ENCODE results near the gene BMERB1. TPM values are rescaled to one million over a fixed set of nuclear protein-coding genes. Genes with fewer than 3 reads are reported as not detected.
A peak's percentile ranks its signal among the peaks of the same experiment; 100 is the strongest.
"Not testable (repeated sequence)": the region's sequence is repeated elsewhere in the genome, so short reads cannot be mapped to it uniquely, and the experiment has no call there.

The BMERB1 gene
- total RNA-seq, 2 donors from 2014 or later, result 22.3 to 30.7 TPM

DNA sequence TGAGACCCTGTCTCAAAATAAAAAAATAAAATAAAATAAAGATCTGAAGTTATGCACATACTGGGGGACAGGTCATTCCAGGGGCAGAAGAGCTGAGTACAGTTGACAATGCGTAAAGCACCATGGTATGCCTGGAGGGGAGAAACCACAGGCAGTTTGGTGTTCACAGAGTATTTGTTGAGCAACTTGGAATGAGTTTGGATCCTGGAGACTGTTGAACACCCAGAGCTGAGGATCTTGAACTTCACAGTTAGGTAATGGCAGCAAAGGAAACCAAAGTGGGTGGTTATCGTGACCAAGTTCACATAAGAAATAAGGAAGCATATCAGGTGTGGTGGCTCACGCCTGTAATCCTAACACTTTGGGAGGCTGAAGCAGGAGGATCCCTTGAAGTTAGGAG is 30.3 kb upstream of the BMERB1 start:
- H3K27me3 Mint-ChIP-seq (ENCODE audit: low read depth); H3K9me3 Mint-ChIP-seq: not testable (repeated sequence)

DNA sequence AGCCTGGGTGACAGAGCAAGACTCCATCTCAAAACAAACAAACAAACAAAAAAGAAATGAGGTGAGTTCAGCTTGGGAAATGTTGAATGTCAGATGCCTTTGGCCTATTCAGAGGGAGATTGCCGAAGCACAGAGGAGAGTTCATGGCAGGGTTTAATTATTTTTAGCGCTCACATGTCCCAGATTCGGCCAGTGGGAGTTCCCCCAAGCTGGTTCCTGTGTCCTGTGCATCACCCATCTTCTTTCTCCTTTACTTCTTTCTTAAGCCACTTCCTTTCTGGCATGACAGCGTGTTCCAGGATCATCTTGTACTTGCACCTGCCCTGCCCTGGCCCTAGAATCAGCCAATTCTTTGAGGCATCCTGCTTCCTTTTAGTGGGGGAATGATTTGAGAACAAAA is 29.6 kb upstream of the BMERB1 start:
- Mint-ChIP-seq H3K36me3 (ENCODE audit: insufficient read depth in 2 of 2) (no peaks in the 10 kb centered on the region), H3K4me1 (ENCODE audit: low read depth) (no peaks in the 10 kb centered on the region), H3K4me3 (no peak overlapping the region), H3K9me3 (no peaks in the 10 kb centered on the region), H3K27me3 (ENCODE audit: low read depth) (no peaks in the 10 kb centered on the region), H3K27ac (no peak overlapping the region)
- DNase-seq, result no peak
- ATAC-seq (replicated peaks in 1 of 2), result no peak

More for the DNA sequence above, 30.3 kb upstream of the BMERB1 start:
- not testable (repeated sequence) for H3K27ac Mint-ChIP-seq; H3K4me1 Mint-ChIP-seq (ENCODE audit: low read depth); ATAC-seq (replicated peaks in 1 of 2); H3K4me3 Mint-ChIP-seq; DNase-seq; H3K36me3 Mint-ChIP-seq (ENCODE audit: insufficient read depth in 2 of 2)

DNA sequence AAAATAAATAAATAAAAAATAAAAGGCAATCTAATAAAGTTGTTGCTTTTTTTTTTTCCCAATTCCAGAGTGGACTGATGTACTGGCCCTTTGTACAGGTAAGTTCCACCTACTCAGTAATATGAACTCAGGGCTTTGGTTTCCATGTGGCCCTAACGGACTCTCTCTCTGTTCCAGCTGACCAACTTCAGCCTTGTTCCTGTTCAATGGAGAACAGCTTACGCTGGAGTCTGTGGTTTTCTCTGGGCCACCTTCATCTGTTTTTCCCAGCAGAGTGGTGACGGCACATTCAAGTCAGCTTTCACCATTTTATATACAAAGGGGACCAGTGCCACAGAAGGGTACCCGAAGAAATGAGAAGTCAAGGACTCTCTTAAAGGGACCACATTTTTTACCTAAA is 26.6 kb upstream of the BMERB1 start:
- H3K9me3 Mint-ChIP-seq; DNase-seq; ATAC-seq (replicated peaks in 1 of 2); H3K4me3 Mint-ChIP-seq; H3K27ac Mint-ChIP-seq; H3K36me3 Mint-ChIP-seq (ENCODE audit: insufficient read depth in 2 of 2); H3K27me3 Mint-ChIP-seq (ENCODE audit: low read depth); H3K4me1 Mint-ChIP-seq (ENCODE audit: low read depth): not testable (repeated sequence)

DNA sequence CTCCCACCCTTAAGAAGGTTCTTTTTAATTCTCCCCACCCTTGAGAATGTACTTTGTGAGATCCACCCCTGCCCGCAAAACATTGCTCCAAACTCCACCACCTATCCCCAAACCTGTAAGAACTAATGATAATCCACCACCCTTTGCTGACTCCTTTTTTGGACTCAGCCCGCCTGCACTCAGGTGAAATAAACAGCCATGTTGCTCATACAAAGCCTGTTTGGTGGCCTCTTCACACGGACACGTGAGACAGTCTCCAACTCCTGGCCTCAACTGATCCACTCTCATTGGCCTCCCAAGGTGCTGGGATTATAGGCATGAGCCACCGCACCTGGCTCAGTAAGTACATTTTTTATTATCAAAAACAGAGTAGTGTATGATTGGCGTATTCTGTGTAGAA is 24.9 kb upstream of the BMERB1 start:
- not testable (repeated sequence) for H3K27ac Mint-ChIP-seq; H3K36me3 Mint-ChIP-seq (ENCODE audit: insufficient read depth in 2 of 2); H3K9me3 Mint-ChIP-seq

DNA sequence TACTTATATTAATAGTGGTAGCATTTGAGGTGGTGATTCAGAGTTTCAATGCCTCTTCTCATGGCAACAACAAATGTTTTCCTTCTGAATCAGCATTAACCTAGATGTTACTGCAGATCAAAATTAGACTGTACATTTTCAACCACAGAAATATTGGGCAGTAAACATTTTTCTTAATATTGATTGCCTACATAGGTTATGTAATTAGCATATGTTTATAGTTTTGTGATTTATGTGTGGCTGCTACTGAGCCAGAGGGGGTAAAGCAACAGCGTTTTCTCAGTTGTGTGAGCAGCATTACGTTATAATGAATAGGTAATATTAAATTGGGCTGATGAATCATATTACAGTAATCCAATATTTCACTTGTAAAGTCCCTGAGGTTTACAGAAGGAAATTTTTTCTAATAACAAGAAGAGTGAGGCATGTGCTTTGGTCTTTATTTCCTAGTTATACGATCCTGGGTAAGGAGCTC is 18.8 kb upstream of the BMERB1 start:
- Mint-ChIP-seq H3K4me3 (no peak overlapping the region), H3K9me3 (no peaks in the 10 kb centered on the region), H3K27ac (no peak overlapping the region), H3K27me3 (ENCODE audit: low read depth) (no peaks in the 10 kb centered on the region), H3K36me3 (ENCODE audit: insufficient read depth in 2 of 2) (no peaks in the 10 kb centered on the region), H3K4me1 (ENCODE audit: low read depth) (no peaks in the 10 kb centered on the region)
- DNase-seq (no peak), ATAC-seq (replicated peaks in 1 of 2) (no peak)

More for the DNA sequence above, 24.9 kb upstream of the BMERB1 start:
- not testable (repeated sequence) for H3K27me3 Mint-ChIP-seq (ENCODE audit: low read depth); DNase-seq; H3K4me1 Mint-ChIP-seq (ENCODE audit: low read depth); ATAC-seq (replicated peaks in 1 of 2); H3K4me3 Mint-ChIP-seq

DNA sequence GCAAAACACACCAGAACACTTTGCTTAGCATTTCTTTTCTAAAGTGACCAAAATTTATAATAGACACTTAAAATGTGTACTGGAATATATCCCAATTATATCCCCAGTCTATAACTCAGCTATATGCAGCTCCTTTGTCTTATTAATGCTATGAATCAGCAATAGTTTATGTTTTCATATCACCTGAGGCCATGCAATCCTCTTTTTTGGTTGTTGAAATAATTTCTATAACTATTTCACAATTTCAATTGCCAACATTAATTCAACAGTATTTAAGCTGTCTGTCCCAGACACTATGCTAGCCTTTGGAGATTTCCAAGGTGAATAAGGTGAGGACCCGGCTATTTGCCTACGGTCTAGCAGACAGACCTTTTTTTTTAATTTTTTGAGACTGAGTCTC is 17.2 kb upstream of the BMERB1 start:
- Mint-ChIP-seq H3K4me3 (no peak overlapping the region), H3K9me3 (no peaks in the 10 kb centered on the region), H3K36me3 (ENCODE audit: insufficient read depth in 2 of 2) (no peaks in the 10 kb centered on the region), H3K4me1 (ENCODE audit: low read depth) (no peaks in the 10 kb centered on the region), H3K27me3 (ENCODE audit: low read depth) (peaks cover 5% of the 10 kb centered on the region), H3K27ac (no peak overlapping the region)
- DNase-seq (no peak), ATAC-seq (replicated peaks in 1 of 2) (no peak)

GRCh38 chr16:15418206-15418605 is 16.2 kb upstream of the BMERB1 start:
- peaks cover 12% of the 10 kb centered on the region for H3K27me3 Mint-ChIP-seq (ENCODE audit: low read depth)
- no peak overlapping the region for H3K27ac Mint-ChIP-seq
- no peak overlapping the region for H3K4me3 Mint-ChIP-seq
- no peaks in the 10 kb centered on the region for H3K9me3 Mint-ChIP-seq
- DNase-seq (no peak), ATAC-seq (replicated peaks in 1 of 2) (no peak)
- no peaks in the 10 kb centered on the region for H3K4me1 Mint-ChIP-seq (ENCODE audit: low read depth)
- H3K36me3 Mint-ChIP-seq (ENCODE audit: insufficient read depth in 2 of 2), result no peaks in the 10 kb centered on the region

GRCh38 chr16:15421696-15422095 is 12.7 kb upstream of the BMERB1 start:
- H3K4me1 Mint-ChIP-seq (ENCODE audit: low read depth); DNase-seq; ATAC-seq (replicated peaks in 1 of 2); H3K27ac Mint-ChIP-seq; H3K36me3 Mint-ChIP-seq (ENCODE audit: insufficient read depth in 2 of 2); H3K9me3 Mint-ChIP-seq; H3K4me3 Mint-ChIP-seq: not testable (repeated sequence)
- H3K27me3 Mint-ChIP-seq (ENCODE audit: low read depth), result peaks cover 16% of the 10 kb centered on the region

DNA sequence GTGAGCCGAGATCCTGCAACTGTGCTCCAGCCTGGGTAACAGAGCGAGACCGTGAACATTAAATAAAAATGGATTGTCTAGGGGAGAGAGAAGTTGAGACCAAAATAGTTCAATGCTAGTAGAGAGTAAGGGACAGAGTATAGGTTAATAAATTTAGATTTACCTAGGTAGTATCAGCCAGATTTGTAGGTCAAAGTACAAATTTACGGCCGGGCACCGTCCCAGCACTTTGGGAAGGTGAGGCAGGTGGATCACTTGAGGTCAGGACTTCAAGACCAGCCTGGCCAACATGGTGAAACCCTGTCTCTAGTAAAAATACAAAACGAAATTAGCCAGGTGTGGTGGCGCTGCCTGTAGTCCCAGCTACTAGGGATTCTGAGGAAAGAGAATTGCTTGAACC is 12.2 kb upstream of the BMERB1 start:
- no peaks in the 10 kb centered on the region for H3K9me3 Mint-ChIP-seq
- no peak overlapping the region for H3K4me3 Mint-ChIP-seq
- no peak overlapping the region for H3K27ac Mint-ChIP-seq
- DNase-seq (no peak), ATAC-seq (replicated peaks in 1 of 2) (no peak)
- no peaks in the 10 kb centered on the region for H3K4me1 Mint-ChIP-seq (ENCODE audit: low read depth)
- peaks cover 18% of the 10 kb centered on the region for H3K27me3 Mint-ChIP-seq (ENCODE audit: low read depth)
- no peaks in the 10 kb centered on the region for H3K36me3 Mint-ChIP-seq (ENCODE audit: insufficient read depth in 2 of 2)

DNA sequence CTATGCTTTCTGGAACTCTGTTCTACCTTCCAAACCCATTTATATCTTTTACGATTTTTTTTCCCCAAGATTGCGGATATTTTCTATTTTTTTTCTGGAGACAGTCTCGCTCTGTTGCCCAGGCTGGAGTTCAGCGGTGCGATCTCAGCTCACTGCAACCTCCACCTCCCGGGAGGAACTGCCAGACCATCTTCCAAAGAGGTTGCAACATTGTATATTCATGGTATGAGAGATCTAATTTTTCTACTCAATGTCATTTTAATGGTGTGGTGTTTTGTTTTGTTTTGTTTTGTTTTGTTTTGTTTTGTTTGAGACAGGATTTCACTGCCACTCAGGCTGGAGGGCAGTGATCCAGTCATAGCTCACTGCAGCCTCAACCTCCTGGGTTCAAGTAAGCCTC is 8.5 kb upstream of the BMERB1 start:
- no peaks in the 10 kb centered on the region for H3K36me3 Mint-ChIP-seq (ENCODE audit: insufficient read depth in 2 of 2)
- H3K4me3 Mint-ChIP-seq, result no peak overlapping the region
- H3K9me3 Mint-ChIP-seq, result no peaks in the 10 kb centered on the region
- no peaks in the 10 kb centered on the region for H3K4me1 Mint-ChIP-seq (ENCODE audit: low read depth)
- H3K27ac Mint-ChIP-seq, result no peak overlapping the region
- ATAC-seq (replicated peaks in 1 of 2) (no peak), DNase-seq (no peak)
- H3K27me3 Mint-ChIP-seq (ENCODE audit: low read depth), result peaks cover 18% of the 10 kb centered on the region

- H3K27me3 Mint-ChIP-seq (ENCODE audit: low read depth), result peaks cover 16% of the 10 kb centered on the region
- no peaks in the 10 kb centered on the region for H3K4me1 Mint-ChIP-seq (ENCODE audit: low read depth)
- H3K9me3 Mint-ChIP-seq, result no peaks in the 10 kb centered on the region
- no peak for DNase-seq
- no peaks in the 10 kb centered on the region for H3K36me3 Mint-ChIP-seq (ENCODE audit: insufficient read depth in 2 of 2)
- no peak overlapping the region for H3K27ac Mint-ChIP-seq
- no peak for ATAC-seq (replicated peaks in 1 of 2)
- H3K4me3 Mint-ChIP-seq, result no peak overlapping the region
Observed at GRCh38 chr16:15426796-15427195, 7.6 kb upstream of the BMERB1 start.

GRCh38 chr16:15427648-15428239 is 6.6 kb upstream of the BMERB1 start:
- peak; percentile 52 to 57 for DNase-seq
- no peaks in the 10 kb centered on the region for H3K36me3 Mint-ChIP-seq (ENCODE audit: insufficient read depth in 2 of 2)

DNA sequence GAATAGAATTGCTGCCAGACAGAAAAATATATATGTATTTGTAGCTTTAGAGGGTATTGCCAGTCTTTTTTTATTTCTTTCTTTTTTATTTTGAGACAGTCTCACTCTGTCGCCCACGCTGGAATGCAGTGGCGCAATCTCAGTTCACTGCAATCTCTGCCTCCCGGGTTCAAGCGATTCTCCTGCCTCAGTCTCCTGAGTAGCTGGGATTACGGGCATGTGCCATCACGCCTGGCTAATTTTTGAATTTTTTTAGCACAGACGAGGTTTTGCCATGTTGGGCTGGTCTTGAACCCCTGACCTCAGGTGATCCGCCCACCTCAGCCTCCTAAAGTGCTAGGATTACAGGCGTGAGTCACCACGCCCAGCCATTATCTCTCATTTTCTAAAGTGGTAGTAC is 3.5 kb upstream of the BMERB1 start:
- Mint-ChIP-seq H3K4me1 (ENCODE audit: low read depth) (peaks cover 19% of the 10 kb centered on the region), H3K27me3 (ENCODE audit: low read depth) (peaks cover 38% of the 10 kb centered on the region)
- H3K36me3 Mint-ChIP-seq (ENCODE audit: insufficient read depth in 2 of 2); H3K4me3 Mint-ChIP-seq; ATAC-seq (replicated peaks in 1 of 2); H3K27ac Mint-ChIP-seq; DNase-seq; H3K9me3 Mint-ChIP-seq: not testable (repeated sequence)

More at GRCh38 chr16:15427648-15428239, 6.6 kb upstream of the BMERB1 start:
- H3K27ac Mint-ChIP-seq, result no peak overlapping the region
- H3K27me3 Mint-ChIP-seq (ENCODE audit: low read depth), result peaks cover 10% of the 10 kb centered on the region
- peak; percentile 66 to 69 for ATAC-seq (replicated peaks in 1 of 2)
- no peaks in the 10 kb centered on the region for H3K9me3 Mint-ChIP-seq
- no peaks in the 10 kb centered on the region for H3K4me1 Mint-ChIP-seq (ENCODE audit: low read depth)
- H3K4me3 Mint-ChIP-seq, result no peak overlapping the region

DNA sequence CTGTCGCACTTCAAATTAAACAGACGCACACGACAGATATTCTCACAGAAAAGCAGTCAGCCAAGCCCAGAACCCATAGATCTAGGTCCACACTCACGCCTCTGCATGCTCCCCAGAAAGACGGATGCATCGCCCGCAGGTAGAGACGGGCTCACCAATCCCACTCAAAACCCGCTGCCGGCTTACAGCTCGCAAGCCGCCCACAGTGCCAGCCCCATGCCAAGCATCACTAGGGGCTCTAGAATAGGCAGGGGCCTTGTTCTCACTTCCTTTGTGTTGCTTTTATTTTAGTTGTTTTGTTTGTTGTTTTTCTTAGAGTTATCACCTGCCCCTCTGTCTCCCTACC is 336 bp upstream of the BMERB1 start:
- Mint-ChIP-seq H3K9me3 (no peaks in the 10 kb centered on the region), H3K36me3 (ENCODE audit: insufficient read depth in 2 of 2) (peaks cover 0 to 2% of the 10 kb centered on the region in 2 donors), H3K4me3 (peak overlapping the region; percentile 92 to 95), H3K27me3 (ENCODE audit: low read depth) (peaks cover 37% of the 10 kb centered on the region), H3K27ac (no peak overlapping the region), H3K4me1 (ENCODE audit: low read depth) (peaks cover 21% of the 10 kb centered on the region)
- DNase-seq (no peak), ATAC-seq (replicated peaks in 1 of 2) (peak; percentile 53 to 56)

Measured in activated T-cell treated with anti-CD3 and anti-CD28 coated beads, Interleukin-2, amount 50 U/mL, for 72 hours (primary cell).